Stimulated activated CD8-positive, alpha-beta memory T cell treated with anti-CD3 and anti-CD28 coated beads, Interleukin-4, amount 100 ng/mL, for 24 hours (primary cell): ENCODE data around the gene SLC9C2.
"Not testable (repeated sequence)": the region's sequence is repeated elsewhere in the genome, so short reads cannot be mapped to it uniquely, and the experiment has no call there.

Experiments
- DNase-seq: peaks from one replicate; pipeline ENCODE4 v3.0.0-alpha.2; 2020; ENCODE audit warnings: low read depth

The SLC9C2 gene, protein sequence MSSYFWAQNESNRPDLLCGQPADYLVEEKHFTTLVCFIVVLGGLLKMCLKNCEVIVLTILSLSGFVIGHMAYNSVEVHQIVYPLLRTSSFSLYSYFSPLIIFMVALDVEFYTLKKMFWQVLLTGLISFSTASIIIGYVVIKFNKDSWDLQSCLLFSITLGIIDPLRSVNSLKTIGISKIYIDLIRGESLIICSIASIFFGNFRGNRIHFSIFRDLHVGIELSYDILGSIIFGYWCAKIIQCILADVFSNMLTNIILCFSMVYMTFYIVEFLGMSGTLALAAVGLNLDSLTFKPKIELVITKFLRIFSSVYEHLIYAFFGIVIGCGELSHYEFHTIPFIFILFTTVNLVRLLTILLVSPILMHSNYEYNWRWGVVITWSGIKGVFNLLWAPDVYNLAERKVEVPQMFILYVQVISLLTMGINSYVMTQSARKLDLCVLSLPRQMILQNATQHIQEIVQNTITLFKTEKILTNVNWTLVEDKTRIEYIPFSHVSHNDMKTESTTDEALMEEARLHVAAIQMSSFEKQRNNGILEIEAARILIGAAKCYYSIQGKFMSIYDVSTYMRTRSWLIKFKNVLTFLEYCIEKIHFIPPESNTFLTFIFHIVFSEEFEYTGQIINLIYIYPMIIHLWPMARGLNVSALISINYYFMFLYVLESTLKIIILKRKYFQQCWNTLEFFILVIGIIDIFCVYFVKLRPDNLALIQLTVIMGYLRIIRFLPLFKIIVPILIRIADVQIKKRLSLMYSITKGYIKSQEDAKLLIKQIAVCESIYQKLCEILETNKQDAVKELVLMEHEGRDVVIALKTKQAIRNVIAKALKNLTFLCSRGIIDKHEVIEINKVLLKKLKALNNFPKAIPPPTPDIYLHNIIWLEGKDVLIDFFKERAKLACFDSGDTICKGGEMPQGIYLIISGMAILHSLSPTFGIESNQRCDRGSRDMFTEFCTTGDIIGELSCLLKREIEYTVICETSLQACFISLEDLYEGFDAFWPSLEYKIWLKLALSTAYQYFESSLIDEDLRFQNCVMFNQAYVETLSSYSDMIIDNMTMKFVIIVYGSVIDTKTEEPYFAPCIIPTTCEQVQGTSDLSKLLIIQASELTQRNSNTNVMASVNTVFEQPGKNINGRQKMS

DNA sequence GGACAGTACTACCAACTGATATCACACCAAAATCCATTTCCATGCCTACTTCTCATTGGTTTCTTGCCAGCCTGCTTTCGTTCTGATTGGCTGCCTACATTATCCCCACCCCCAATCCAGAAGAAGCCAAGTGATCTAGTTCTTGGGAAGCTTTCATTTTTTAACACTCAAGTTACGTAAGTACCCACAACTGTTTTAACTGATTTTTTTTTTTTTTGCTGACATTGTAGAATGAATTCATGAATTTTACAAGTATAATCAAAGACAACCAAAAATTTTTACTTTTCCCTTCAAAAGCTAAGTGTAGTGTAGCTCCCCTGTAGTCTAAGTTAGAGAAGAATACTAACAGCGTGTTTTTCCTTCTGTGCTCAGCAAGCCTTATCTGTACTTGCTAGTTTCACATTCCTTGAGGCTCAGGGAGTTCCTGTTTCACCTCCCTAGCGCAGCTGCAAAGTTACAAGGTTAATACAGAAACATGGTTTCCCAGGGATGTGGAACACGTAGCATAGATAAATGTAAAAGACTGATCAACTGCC lies at the start of gene SLC9C2:
TSS of gene SLC9C2 (minus strand) at position 17 of the 536 bp plus-strand sequence. CDS start 1,296 bp downstream, outside the sequence.
- no peak for DNase-seq

DNA sequence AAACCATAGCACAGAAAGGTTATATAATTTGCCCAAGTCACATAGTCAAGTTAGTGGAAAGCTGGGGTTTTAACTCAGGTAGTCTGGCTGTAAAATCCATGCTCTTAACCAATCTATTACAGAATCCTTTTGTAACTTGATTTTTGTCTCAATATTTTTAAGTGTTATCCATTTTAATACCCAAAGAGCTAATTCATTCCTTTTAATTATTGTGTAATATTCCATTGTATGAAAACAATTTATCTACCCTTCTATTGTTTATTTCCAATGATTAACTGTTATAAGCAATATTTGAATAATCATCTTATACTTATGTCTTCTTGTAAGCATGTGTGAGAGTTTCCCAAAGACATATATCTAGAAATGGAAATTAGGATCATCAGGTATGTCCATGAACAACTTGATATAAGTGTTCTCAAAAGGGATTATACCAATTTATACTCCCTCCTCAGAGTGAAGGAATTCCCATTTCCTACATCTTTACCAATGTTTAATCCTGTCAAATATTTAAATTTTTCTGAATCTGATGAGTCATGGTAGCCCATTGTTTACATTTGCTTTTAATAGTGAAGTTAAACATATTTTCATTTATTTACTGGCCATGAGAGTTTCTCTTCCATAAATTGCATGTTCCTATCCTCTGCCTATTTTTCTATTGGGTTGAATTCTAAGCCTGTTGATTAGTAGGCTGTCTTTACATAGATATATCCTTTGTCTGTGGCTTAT lies 46.2 kb upstream of the SLC9C2 start:
- DNase-seq: no peak

DNA sequence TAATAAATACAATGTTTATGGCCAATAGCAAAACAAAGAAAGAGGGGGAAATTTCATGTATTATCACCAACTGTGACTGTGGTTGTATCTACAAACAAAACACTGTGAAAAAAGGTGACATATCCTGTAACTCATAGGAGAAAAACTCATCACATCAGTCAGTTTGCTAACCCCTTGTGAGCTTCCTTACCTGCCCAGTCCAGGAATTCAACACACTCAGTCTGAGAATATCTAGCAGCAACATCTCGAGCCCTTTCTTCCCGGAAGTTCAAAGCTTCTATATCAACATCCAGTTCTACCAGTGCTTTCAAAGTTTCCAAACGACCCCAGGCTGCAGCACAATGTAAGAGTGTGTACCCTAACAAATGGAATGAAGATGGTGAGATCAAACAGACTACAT lies 43.8 kb upstream of the SLC9C2 start:
- DNase-seq: no peak

DNA sequence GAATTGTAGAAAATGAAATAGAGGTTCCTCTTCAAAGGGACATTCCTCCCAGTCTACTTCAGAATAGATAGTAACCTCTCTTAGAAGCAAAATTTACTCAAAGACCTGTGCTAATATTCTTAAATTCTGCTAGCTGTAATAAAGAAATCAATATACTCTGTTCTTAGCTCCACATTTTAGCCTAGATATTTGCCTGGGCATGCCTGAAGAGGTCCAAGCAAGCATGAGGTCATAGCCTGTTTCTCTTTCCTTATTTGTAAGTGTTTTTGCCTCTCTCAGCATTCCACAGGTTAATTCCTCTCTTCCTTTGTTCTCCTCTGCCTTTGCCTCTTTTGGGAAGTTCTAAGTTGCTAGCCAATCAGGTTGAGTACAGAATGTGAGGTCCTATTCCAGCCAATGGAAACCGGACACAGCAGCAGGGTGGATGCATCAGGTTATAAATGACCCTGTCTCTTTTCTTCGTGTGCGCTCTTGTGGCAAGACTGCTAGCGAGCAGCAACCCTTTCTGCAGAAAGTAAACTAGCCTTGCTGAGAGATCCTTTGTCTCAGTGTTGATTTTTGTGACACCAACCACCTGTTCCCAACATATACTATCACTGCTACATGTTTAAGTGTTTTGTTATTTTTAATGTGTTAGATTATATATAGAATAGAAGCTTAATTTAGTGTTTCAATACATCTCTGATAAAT lies 39.7 kb upstream of the SLC9C2 start:
- DNase-seq: not testable (repeated sequence)

DNA sequence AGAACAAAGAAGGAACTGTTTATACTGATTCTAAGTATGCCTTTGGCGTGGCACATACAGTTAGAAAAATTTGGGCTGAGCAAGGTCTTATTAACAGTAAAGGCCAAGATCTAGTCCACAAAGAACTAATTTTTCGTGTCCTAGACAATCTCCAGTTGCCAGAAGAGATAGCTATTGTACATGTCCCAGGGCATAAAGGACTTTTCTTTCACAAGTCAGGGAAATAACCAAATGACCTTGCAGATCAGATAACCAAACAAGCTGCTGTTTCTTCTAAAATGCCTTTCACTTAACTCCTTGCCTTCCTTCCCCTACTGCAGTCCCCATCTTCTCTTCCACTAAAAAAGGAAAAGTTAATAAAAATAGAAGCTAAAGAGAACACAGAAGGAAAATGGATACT lies 36.2 kb upstream of the SLC9C2 start:
- DNase-seq: no peak

DNA sequence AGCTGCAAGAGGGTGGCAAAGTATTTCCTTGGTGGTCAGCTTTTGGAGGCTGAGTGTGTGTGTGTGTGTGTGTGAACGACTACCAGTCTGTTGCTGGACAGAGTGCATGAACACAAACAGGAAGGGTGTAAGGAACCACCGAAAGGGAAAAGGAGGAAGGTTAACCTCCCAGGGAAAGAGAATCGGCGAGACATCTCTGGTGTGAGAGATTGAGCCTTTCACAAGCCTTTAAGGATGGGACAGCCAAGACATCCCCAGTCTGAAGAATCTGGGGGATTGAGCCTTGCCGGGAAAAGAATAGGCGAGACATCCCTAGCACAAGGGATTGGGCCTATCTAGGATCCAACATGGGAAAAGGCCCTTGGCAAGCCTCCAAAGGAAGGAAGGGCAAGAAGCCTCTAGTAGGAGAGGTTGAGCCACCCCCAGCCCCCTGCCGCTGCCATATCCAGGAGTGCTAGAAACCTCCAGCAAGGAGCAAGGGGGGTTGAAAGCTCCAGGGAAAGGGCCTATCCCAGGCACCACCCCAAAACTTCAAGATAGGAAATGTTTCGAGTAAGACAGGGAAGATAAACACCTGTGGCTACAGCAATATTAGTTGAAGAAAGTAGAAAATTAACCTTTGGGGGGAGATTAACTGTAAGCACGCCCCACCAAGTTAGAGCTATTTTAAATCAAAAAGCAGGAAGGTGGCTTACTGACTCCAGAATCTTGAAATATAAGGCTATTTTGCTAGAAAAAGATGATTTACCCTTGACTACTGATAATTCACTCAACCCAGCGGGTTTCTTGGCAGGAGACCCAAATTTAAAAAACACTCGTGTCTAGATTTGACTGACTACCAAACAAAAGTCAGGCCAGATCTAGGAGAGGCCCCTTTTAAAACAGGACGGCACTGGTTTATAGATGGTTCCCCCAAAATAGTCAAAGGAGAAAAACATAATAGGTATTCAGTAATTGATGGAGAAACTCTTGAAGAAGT lies 35.5 kb upstream of the SLC9C2 start:
- DNase-seq: no peak

DNA sequence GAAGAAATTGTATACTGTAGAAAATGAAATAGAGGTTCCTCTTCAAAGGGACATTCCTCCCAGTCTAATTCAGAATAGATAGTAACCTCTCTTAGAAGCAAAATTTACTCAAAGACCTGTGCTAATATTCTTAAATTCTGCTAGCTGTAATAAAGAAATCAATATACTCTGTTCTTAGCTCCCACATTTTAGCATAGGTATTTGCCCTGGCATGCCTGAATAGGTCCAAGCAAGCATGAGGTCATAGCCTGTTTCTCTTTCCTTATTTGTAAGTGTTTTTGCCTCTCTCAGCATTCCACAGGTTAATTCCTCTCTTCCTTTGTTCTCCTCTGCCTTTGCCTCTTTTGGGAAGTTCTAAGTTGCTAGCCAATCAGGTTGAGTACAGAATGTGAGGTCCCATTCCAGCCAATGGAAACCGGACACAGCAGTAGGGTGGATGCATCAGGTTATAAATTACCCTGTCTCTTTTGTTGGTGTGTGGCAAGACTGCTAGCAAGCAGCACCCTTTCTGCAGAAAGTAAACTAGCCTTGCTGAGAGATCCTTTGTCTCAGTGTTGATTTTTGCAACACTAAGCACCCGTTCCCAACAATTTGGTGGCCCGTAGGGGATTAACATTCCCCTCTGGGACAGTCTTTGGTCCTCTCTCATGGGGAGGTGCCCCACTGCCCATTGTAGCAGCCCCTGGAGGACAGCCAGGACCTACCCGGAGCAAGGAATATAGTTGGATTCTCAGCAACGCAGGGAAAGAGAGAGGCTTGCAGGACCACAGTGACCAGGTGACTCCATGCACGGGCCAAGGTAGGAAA lies 34.6 kb upstream of the SLC9C2 start:
- DNase-seq: not testable (repeated sequence)

DNA sequence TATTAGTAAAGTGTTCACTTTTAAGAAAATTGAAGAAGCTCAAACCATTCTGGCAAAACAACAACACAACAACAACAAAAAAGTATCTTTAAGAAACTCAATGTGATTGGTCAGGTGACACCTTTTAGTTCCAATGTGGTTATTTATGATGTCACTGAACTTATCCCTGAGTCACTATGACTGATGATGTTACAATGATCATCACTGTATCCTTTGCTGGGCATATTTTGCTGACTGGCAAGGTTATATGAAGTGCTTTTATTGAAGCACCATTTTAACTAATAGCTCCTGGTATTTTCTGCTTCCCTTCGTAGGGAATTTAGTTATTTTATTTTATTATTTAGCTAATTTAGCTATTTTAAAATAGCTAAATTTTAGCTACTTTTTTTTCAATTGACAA lies 32.2 kb upstream of the SLC9C2 start, which contains the start of gene TEX50:
TSS of gene TEX50 (plus strand) at position 223 of the 400 bp plus-strand sequence. CDS start 184 bp downstream, outside the sequence.
- DNase-seq: no peak

DNA sequence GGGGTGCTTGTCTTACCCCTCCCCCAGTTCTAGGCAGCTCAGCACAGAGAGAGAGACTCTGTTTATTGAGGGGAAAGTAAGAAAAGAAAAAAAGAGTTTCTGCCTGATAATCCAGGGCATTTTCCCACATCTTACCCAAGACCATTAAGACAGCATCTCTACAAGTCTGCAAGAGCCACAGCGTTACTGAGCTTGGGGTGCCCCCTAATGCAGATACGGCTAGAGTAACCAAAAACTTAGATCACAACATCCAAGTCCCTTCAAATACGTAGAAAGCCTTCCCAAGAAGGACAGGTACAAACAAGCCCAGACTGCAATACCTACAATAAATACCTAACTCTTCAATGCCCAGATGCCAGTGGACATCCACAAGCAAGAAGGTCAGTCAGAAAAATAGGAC lies 26.0 kb upstream of the SLC9C2 start:
- no peak for DNase-seq

DNA sequence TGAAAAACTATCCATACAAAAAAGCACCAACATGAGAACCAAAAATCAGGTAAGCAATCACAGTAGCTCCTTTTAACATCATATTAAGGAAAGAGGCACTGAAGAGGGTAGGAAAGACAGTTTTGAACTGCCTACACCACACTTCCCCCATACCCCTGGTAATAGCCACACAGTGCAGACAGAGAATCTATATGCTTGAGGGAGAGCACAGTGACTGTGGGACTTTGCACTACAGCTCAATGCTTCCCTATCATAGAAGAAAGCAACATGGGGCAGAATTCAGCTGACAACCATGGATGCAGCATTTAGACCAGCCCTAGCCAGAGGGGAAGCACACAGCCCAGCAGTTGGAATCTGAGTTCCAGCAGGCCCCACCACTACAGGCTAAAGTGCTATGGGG lies 24.4 kb upstream of the SLC9C2 start:
- DNase-seq: no peak

DNA sequence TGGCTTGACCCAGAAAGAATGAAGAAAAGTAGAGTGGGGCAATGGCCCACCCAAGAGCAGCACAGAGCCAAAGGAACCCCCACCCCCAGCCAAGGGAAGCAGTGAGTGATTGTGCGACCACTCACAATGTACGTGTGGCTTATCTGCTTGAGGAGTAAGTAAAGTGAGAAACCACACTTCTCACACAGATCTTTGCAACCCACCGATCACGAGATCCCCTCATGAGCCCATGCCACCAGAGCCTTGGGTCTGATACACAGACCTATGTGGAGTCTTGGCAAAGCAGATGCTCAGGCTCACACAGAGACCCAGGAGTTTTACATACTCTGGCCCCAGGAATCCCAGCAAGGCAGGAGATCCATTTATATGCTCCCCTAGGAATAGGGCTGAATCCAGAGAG lies 14.0 kb upstream of the SLC9C2 start:
- no peak for DNase-seq

DNA sequence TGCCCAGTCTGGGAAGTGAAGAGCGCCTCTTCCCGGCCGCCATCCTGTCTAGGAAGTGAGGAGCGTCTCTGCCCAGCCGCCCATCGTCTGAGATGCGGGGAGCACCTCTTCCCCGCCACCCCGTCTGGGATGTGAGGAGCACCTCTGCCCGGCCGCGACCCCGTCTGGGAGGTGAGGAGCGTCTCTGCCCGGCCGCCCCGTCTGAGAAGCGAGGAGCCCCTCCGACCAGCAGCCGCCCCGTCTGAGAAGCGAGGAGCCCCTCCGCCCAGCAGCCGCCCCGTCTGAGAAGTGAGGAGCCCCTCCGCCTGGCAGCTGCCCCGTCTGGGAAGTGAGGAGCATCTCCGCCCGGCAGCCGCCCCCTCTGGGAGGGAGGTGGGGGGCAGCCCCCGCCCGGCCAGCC lies 10.2 kb upstream of the SLC9C2 start:
- not testable (repeated sequence) for DNase-seq

DNA sequence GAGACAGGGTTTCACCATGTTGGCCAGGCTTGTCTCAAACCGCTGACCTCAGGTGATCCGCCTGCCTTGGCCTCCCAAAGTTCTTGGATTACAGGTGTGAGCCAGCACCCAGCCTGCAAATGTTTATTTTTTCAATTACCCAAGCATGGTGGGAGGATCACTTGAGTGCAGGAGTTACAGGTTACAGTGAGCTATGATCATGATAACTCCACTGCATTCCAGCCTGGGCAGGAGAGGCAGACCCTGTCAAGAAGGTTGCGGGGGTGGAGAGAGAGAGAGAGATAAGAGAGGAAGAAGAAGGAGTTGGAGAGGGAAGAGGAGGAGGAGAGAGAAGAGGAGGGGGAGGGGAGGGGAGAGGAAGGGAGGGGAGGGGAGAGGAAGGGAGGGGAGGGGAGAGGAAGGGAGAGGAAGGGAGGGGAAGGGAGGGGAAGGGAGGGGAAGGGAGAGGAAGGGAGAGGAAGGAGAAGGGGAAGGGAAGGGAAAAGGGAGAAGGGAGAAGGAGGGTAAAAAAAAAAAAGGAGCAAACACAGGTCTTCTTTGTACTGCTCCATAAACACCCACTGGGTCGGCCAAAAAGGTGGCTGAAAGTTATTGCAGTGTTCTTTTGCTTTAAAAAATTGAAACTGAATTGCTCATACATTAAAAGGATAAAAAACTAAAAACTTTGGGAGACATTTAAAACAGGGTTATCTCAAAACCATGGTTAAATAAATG lies 5.8 kb upstream of the SLC9C2 start:
- DNase-seq: no peak

DNA sequence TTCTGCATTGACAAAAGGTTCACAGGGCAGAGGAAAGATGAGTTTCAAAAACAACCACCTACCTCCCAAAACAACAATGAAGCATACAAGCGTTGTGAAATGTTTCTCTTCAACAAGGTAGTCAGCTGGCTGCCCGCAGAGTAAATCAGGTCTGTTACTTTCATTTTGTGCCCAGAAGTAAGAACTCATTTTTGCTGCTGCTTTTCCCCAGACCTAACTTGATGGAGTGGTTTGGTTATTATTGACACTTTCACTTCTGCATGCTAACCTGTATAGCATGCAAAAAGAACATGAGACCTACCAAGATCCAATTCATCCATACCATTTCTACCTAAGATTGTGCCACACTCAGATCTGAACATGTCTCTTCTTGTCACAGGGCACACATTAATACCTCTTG lies 1.3 kb downstream of the SLC9C2 start:
- no peak for DNase-seq

DNA sequence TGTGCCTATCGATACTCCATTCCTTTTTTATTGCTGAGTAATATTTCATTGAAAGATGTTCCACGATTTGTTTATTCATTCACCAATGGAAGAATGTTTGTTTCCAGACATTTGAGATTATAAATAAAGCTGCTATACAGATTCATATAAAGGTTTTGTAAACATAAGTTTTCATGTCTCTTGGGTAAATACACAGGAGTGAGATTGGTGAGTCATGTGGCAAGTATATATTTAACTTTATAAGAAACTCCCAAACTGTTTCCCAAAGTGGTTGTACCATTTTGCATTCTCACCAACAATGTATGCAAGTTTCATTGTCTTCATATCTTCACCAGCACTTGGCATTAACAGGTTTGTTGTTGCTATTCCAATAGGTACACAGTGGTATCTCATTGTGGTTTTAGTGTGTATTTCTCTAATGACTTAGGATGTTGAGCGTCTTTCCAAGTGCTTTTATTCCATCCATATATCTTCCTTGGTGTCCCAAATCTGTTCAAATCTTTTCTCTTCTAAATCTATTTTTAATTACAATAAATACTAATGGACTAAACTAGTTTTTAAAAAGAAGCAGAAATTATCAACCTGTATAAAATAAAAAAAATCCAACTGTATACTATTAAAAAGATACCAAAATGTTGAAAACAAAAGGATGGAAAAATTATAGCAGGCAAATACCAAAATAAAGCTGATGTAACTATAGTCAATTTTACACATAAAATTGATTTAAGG lies 6.6 kb downstream of the SLC9C2 start:
- DNase-seq: no peak

DNA sequence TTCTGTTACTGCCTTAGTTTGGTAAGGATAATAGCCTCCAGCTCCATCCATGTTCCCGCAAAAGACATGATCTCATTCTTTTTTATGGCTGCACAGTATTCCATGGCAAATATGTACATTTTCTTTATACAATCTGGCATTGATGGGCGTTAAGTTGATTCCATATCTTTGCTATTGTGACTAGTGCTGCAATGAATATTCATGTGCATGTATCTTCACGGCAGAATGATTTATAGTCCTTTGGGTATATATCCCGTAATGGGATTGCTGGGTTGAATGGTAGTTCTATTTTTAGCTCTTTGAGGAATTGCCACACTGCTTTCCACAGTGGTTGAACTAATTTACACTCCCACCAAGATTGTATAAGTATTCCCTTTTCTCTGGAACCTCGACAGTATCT lies 11.7 kb downstream of the SLC9C2 start:
- DNase-seq: not testable (repeated sequence)

DNA sequence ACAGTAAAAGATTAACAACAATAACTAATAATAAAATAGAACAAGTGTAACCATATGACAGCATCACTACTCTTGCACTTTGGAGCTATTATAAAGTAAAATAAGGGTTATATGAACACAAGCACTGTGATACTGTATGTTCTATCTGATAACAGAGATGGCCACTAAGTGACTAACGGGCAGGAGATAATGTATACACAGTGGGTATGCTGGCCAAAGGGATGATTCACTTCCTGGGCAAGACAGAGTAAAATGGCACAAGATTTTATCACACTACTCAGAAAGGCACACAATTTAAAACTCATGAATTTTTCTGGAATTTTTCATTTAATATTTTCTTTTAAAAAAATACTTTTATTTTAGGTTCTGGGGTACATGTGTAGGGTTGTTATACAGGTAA lies 12.3 kb downstream of the SLC9C2 start:
- no peak for DNase-seq
